ENCODE data around the gene KAZN.

KAZN gene

GRCh38 chr1:14996133-14997050 lies 397.9 kb downstream of the KAZN start:
- no peak for DNase-seq

- no peak for DNase-seq
Measured at GRCh38 chr1:14997646-14998276, 399.3 kb downstream of the KAZN start.

GRCh38 chr1:14999441-14999840 lies 401.0 kb downstream of the KAZN start:
- DNase-seq, result no peak

- no peak for DNase-seq
Measured at GRCh38 chr1:15000030-15000429, 401.5 kb downstream of the KAZN start.

- no peak for DNase-seq
Measured at GRCh38 chr1:15000671-15001070, 402.2 kb downstream of the KAZN start.

- no peak for DNase-seq
Measured at GRCh38 chr1:15001317-15001915, 402.9 kb downstream of the KAZN start.

- no peak for DNase-seq
Measured at GRCh38 chr1:15002325-15002724, 403.8 kb downstream of the KAZN start.

- no peak for DNase-seq
Measured at GRCh38 chr1:15004396-15004795, 405.9 kb downstream of the KAZN start.

GRCh38 chr1:15005116-15005515 lies 406.6 kb downstream of the KAZN start:
- DNase-seq, result no peak

GRCh38 chr1:15007368-15007767 lies 408.9 kb downstream of the KAZN start:
- no peak for DNase-seq

GRCh38 chr1:15007842-15008241 lies 409.4 kb downstream of the KAZN start:
- DNase-seq, result no peak

- no peak for DNase-seq
Measured at GRCh38 chr1:15008783-15009729, 410.6 kb downstream of the KAZN start.

GRCh38 chr1:15011160-15011559 lies 412.7 kb downstream of the KAZN start:
- no peak for DNase-seq

- no peak for DNase-seq
Measured at GRCh38 chr1:15011661-15012060, 413.2 kb downstream of the KAZN start.

GRCh38 chr1:15012822-15013221 lies 414.3 kb downstream of the KAZN start:
- no peak for DNase-seq

- no peak for DNase-seq
Measured at GRCh38 chr1:15013767-15014166, 415.3 kb downstream of the KAZN start.

- no peak for DNase-seq
Measured at GRCh38 chr1:15014516-15014915, 416.0 kb downstream of the KAZN start.

- DNase-seq, result no peak
Measured at GRCh38 chr1:15016001-15016400, 417.5 kb downstream of the KAZN start.

- DNase-seq, result no peak
Measured at GRCh38 chr1:15016526-15016925, 418.0 kb downstream of the KAZN start.

GRCh38 chr1:15017120-15017519 lies 418.6 kb downstream of the KAZN start:
- no peak for DNase-seq

- no peak for DNase-seq
Measured at GRCh38 chr1:15018767-15019166, 420.3 kb downstream of the KAZN start.

GRCh38 chr1:15020943-15021745 lies 422.7 kb downstream of the KAZN start:
- no peak for DNase-seq
